ENCODE results near the gene ARL6IP1. TPM values are rescaled to one million over a fixed set of nuclear protein-coding genes. Genes with fewer than 3 reads are reported as not detected.
A peak's percentile ranks its signal among the peaks of the same experiment; 100 is the strongest.
"Not testable (repeated sequence)": the region's sequence is repeated elsewhere in the genome, so short reads cannot be mapped to it uniquely, and the experiment has no call there.

ARL6IP1 gene
- total RNA-seq, 1 experiment from 2014 or later, result 673 TPM

DNA sequence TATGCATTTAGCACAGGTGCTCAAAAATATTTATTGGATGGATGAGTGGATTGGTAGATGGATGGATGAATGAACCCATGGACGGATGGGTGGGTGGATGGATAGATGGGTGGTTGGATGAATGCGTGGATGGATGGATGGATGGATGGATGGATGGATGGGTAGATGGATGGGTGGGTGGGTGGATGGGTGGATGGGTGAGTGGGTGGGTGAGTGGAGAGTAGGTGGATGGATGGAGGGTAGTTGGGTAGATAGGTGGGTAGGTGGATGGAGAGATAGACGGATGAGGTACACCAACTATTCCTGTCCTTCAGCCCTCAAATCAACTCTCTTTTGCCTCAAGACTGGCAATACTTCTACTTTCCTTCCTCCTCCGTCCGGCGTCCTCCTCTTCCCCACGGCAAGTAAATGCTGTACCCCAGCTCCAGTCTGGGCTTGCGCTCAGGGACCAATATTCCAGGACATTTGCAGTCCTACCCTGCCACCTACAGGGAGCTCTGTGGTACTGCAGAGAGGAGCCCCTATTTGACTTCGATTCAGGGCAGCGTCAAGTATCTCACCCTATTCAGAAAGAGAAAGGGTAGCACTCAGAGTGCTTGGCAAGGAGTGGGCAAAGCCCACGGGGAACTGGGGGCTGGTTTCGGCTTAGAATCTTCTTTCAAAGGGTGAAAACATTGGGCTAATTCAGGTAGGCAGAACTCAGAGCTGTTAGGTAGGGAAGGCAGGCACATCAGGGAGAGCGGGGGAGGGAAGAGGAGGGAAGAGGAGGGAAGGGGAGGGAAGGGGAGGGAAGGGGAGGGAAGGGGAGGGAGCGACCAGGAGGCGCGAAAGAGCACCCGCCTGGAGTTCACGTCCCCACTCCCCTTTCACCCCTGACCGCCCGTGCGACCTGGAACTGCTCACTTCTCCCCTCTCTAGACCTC is 41.5 kb downstream of the ARL6IP1 start:
- peak overlapping the region; percentile 28 for H3K4me3 ChIP-seq (ENCODE audit: insufficient read depth, low read depth, low read length)
- DNase-seq, result peak; percentile 8
- H3K27me3 ChIP-seq (ENCODE audit: control insufficient read depth, insufficient read depth, low read length); H3K36me3 ChIP-seq (replicated peaks; ENCODE audit: control insufficient read depth, insufficient read depth, low read length): not testable (repeated sequence)

DNA sequence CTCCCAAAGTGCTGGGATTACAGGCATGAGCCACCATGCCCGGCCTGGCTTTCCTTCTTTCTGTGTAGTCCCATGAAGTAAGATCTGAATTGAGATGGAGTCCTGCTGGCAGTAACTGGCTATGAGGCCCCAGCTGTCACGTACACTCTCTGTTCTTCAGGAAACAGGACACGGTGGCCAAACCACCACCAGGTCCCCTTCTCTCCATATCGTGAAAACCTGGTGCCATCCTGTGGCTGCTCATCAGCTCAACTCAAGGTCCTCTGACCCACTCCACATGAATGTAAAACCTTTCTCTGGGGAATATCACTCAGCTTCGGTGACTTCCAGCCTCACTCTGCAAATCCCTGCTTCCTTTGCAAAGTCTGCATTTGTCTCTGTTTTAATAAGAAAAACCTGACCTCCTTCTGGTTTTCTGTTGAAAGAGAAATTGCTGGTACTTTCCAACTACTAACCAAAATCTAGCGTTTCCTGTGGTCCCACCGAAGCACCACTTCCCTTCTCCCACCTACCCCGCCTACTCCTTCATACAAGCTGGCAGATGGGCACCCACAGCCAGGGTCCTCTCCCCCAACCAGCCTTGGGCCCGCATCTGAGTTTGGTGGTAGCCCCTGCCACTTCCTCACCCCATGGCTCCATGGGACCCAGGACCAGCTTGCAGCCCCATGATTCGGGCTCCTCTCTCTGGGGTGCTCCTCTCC is 43.2 kb downstream of the ARL6IP1 start:
- not testable (repeated sequence) for DNase-seq; H3K27me3 ChIP-seq (ENCODE audit: control insufficient read depth, insufficient read depth, low read length); H3K36me3 ChIP-seq (replicated peaks; ENCODE audit: control insufficient read depth, insufficient read depth, low read length); H3K4me3 ChIP-seq (ENCODE audit: insufficient read depth, low read depth, low read length)

DNA sequence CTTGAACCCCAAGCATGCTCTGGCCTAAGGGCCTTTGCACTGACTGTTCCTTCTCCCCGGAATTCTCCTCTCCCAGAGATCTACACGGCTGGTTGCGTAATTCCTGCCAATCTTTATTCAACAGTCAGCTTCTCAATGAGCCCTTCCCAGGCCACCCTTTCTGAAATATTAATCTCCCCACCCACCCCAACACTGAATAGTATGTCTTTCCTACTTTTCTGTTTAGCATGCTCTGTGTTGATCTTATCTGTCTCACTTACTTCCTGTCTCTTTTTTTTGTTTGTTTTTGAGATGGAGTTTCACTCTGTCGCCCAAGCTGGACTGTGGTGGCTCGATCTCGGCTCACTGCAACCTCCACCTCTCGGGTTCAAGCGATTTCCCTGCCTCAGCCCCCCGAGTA is 44.7 kb downstream of the ARL6IP1 start:
- DNase-seq; H3K27me3 ChIP-seq (ENCODE audit: control insufficient read depth, insufficient read depth, low read length); H3K36me3 ChIP-seq (replicated peaks; ENCODE audit: control insufficient read depth, insufficient read depth, low read length); H3K4me3 ChIP-seq (ENCODE audit: insufficient read depth, low read depth, low read length): not testable (repeated sequence)

GRCh38 chr16:18742870-18743269 is 58.5 kb downstream of the ARL6IP1 start:
- not testable (repeated sequence) for H3K36me3 ChIP-seq (replicated peaks; ENCODE audit: control insufficient read depth, insufficient read depth, low read length); H3K27me3 ChIP-seq (ENCODE audit: control insufficient read depth, insufficient read depth, low read length); DNase-seq; H3K4me3 ChIP-seq (ENCODE audit: insufficient read depth, low read depth, low read length)

Other genes starting within 250 kb of the ARL6IP1 start
- gene NOMO2, start 239.5 kb downstream of the ARL6IP1 start, total RNA-seq (2014; rRNA removed; shearing (Covaris generic)), result 87.2 and 95.5 TPM in 2 replicates
- 1,053 and 1,235 TPM in 2 replicates for gene RPS15A, start 11.2 kb downstream of the ARL6IP1 start, total RNA-seq (2014; rRNA removed; shearing (Covaris generic))
- gene SMG1, start 124.9 kb upstream of the ARL6IP1 start, total RNA-seq (2014; rRNA removed; shearing (Covaris generic)), result 18.3 and 30.6 TPM in 2 replicates
- 1.6 and 2.0 TPM in 2 replicates for gene TMC7, start 182.4 kb upstream of the ARL6IP1 start, total RNA-seq (2014; rRNA removed; shearing (Covaris generic))

All from H7 (cell line).